H1 (cell line): ENCODE data around the gene UBTD1. TPM values are rescaled to one million over a fixed set of nuclear protein-coding genes. Genes with fewer than 3 reads are reported as not detected.

Source experiments
- CTCF ChIA-PET: fragments of 300-600 bp; sonication (Branson Sonifier 250); formaldehyde crosslinking; loops from one replicate; lab custom pipeline; 2021; ENCODE audit not compliant: partially characterized antibody; lab: Charles Lee
- POLR2A ChIA-PET: fragments of 300-600 bp; sonication (Branson Sonifier 250); formaldehyde crosslinking; loops from one replicate; lab custom pipeline; 2021; ENCODE audit warnings: inconsistent platforms; ENCODE audit not compliant: partially characterized antibody; lab: Charles Lee
- DNase-seq, 2 experiments: peaks; one replicate each; pipeline versions ENCODE4 v3.0.0 to v3.0.0-alpha.2; 2010 to 2022; ENCODE audit warnings: low spot score in 2 of 2, low read depth in 1 of 2, mixed read lengths in 1 of 2
- FAIRE-seq: peaks from 2 replicates; lab custom pipeline; 2011; peaks lifted over from hg19 to GRCh38; lab: Jason Lieb, UNC
- H2AFZ ChIP-seq: 2 replicates; pipeline ENCODE4 v1.8.1; 2012; ENCODE audit warnings: low read length, inconsistent platforms
- H2AK5ac ChIP-seq: 2 replicates; pipeline ENCODE4 v1.6.1; 2013; ENCODE audit warnings: low read depth, low read length
- H2BK120ac ChIP-seq: replicated peaks from 2 replicates; pipeline ENCODE3; 2013; ENCODE audit warnings: low read depth, low read length, inconsistent platforms
- H2BK12ac ChIP-seq: 2 replicates; pipeline ENCODE4 v1.6.1; 2013; ENCODE audit warnings: low read depth, low read length
- H2BK15ac ChIP-seq: 2 replicates; pipeline ENCODE4 v1.6.1; 2013; ENCODE audit warnings: low read length
- H2BK20ac ChIP-seq: 2 replicates; pipeline ENCODE4 v1.6.1; 2013; ENCODE audit warnings: low read length
- H2BK5ac ChIP-seq: 2 replicates; pipeline ENCODE4 v1.6.1; 2013; ENCODE audit warnings: low read depth, low read length
- H3K14ac ChIP-seq: 2 replicates; pipeline ENCODE4 v1.6.1; 2013; ENCODE audit warnings: inconsistent platforms; ENCODE audit not compliant: insufficient read length
- H3K18ac ChIP-seq: 2 replicates; pipeline ENCODE4 v1.6.1; 2013; ENCODE audit warnings: low read length; ENCODE audit errors: extremely low read depth
- H3K23ac ChIP-seq: 2 replicates; pipeline ENCODE4 v1.6.1; 2013; ENCODE audit warnings: inconsistent platforms; ENCODE audit not compliant: insufficient read length
- H3K23me2 ChIP-seq: 2 replicates; pipeline ENCODE4 v1.6.1; 2013; ENCODE audit warnings: low read depth, low read length
- H3K27ac ChIP-seq: 2 replicates; pipeline ENCODE4 v1.6.1; 2011; ENCODE audit warnings: low read depth, low read length, inconsistent platforms
- H3K27me3 ChIP-seq, 4 experiments: replicated peaks in 1 of 4; 1 replicate in 1 of 4; 2 replicates in 3 of 4; pipeline versions ENCODE4 v1.6.1 to v1.8.1; 2011 to 2013; ENCODE audit warnings: low read length in 3 of 4, mild to moderate bottlenecking in 3 of 4, inconsistent platforms in 2 of 4, mixed read lengths in 2 of 4, moderate library complexity in 1 of 4; ENCODE audit not compliant: control insufficient read depth in 3 of 4, insufficient read depth in 3 of 4; ENCODE audit errors: extremely low read depth in 1 of 4
- H3K36me3 ChIP-seq, 4 experiments: 2 replicates each; pipeline versions ENCODE4 v1.6.1 to v1.8.1; 2011 to 2013; ENCODE audit warnings: mild to moderate bottlenecking in 4 of 4, low read length in 3 of 4, moderate library complexity in 2 of 4, control low read depth in 1 of 4, inconsistent platforms in 1 of 4; ENCODE audit not compliant: insufficient read depth in 4 of 4, control insufficient read depth in 2 of 4
- H3K4ac ChIP-seq: replicated peaks from 2 replicates; pipeline ENCODE3; 2013; ENCODE audit warnings: low read length, low read depth, mixed read lengths, inconsistent platforms; ENCODE audit not compliant: insufficient read length
- H3K4me1 ChIP-seq, 4 experiments: replicated peaks in 1 of 4; 1 replicate in 1 of 4; 2 replicates in 3 of 4; pipeline versions ENCODE4 v1.6.1 to v1.8.1; 2011 to 2013; ENCODE audit warnings: low read length in 3 of 4, inconsistent platforms in 2 of 4, mixed read lengths in 1 of 4; ENCODE audit not compliant: insufficient read depth in 4 of 4, control insufficient read depth in 3 of 4
- H3K4me2 ChIP-seq, 2 experiments: 2 replicates each; pipeline versions ENCODE4 v1.6.1 to v1.8.1; 2011 to 2013; ENCODE audit warnings: low read depth in 2 of 2, low read length in 2 of 2, control low read depth in 1 of 2, inconsistent platforms in 1 of 2, mild to moderate bottlenecking in 1 of 2; ENCODE audit not compliant: insufficient read depth in 1 of 2
- H3K4me3 ChIP-seq, 4 experiments: fragments of 200-600, 300-600 bp in 1 of 4; sonication (generic), shearing (Covaris generic), sonication (Bioruptor Twin) in 1 of 4; 2 replicates each; pipeline versions ENCODE4 v1.5.1 to v1.8.1; 2011 to 2016; ENCODE audit warnings: low read length in 4 of 4, low read depth in 3 of 4, control low read depth in 2 of 4, inconsistent platforms in 2 of 4, mild to moderate bottlenecking in 2 of 4, mixed read lengths in 1 of 4, moderate library complexity in 1 of 4; ENCODE audit not compliant: insufficient read depth in 2 of 4; ENCODE audit errors: extremely low read depth in 1 of 4
- H3K56ac ChIP-seq: replicated peaks from 2 replicates; pipeline ENCODE3; 2013; ENCODE audit warnings: low read depth, mild to moderate bottlenecking, mixed read lengths, low read length, inconsistent platforms; ENCODE audit not compliant: insufficient read length
- H3K79me1 ChIP-seq: 2 replicates; pipeline ENCODE4 v1.6.1; 2013; ENCODE audit warnings: low read depth, low read length, control low read depth
- H3K79me2 ChIP-seq, 2 experiments: 2 replicates each; pipeline versions ENCODE4 v1.6.1 to v1.8.1; 2012 to 2013; ENCODE audit warnings: low read length in 2 of 2, mild to moderate bottlenecking in 2 of 2, inconsistent platforms in 1 of 2; ENCODE audit not compliant: insufficient read depth in 2 of 2, control insufficient read depth in 1 of 2
- H3K9ac ChIP-seq, 4 experiments: replicated peaks in 1 of 4; 1 replicate in 1 of 4; 2 replicates in 3 of 4; pipeline versions ENCODE4 v1.6.1 to v1.8.1; 2011 to 2013; ENCODE audit warnings: low read depth in 3 of 4, low read length in 3 of 4, control low read depth in 2 of 4, mild to moderate bottlenecking in 2 of 4, moderate library complexity in 2 of 4, inconsistent platforms in 1 of 4; ENCODE audit errors: extremely low read depth in 1 of 4
- H3K9me3 ChIP-seq, 2 experiments: 2 replicates each; pipeline versions ENCODE4 v1.6.1 to v1.8.1; 2012 to 2013; ENCODE audit warnings: mild to moderate bottlenecking in 2 of 2, moderate library complexity in 2 of 2, control low read depth in 1 of 2, inconsistent platforms in 1 of 2, low read depth in 1 of 2, low read length in 1 of 2, mixed read lengths in 1 of 2; ENCODE audit not compliant: insufficient read depth in 2 of 2
- H4K20me1 ChIP-seq, 2 experiments: replicated peaks in 1 of 2; 2 replicates each; pipeline versions ENCODE3 to v1.8.1; 2011 to 2013; ENCODE audit warnings: inconsistent platforms in 2 of 2, low read length in 2 of 2, mild to moderate bottlenecking in 1 of 2; ENCODE audit not compliant: insufficient read depth in 2 of 2, control insufficient read depth in 1 of 2
- H4K5ac ChIP-seq: 2 replicates; pipeline ENCODE4 v1.6.1; 2013; ENCODE audit warnings: low read length, low read depth, mixed read lengths, inconsistent platforms; ENCODE audit not compliant: insufficient read length
- H4K8ac ChIP-seq: 2 replicates; pipeline ENCODE4 v1.8.0; 2013; ENCODE audit warnings: mild to moderate bottlenecking, moderate library complexity, low read length, inconsistent platforms; ENCODE audit not compliant: insufficient read depth; ENCODE audit errors: extremely low read depth
- H4K91ac ChIP-seq: replicated peaks from 2 replicates; pipeline ENCODE3; 2013; ENCODE audit warnings: low read length, mixed read lengths, inconsistent platforms; ENCODE audit not compliant: insufficient read length
- BRCA1 ChIP-seq: IDR thresholded peaks from 2 replicates; pipeline ENCODE4 v1.6.1; 2012; ENCODE audit warnings: low read depth, low read length, improper control_type of control experiment
- CHD1 ChIP-seq: IDR thresholded peaks from 2 replicates; pipeline ENCODE4 v1.6.1; 2012; ENCODE audit warnings: low read depth, low read length, improper control_type of control experiment
- CHD2 ChIP-seq: IDR thresholded peaks from 2 replicates; pipeline ENCODE4 v1.6.1; 2012; ENCODE audit warnings: low read length, improper control_type of control experiment
- CTBP2 ChIP-seq: IDR thresholded peaks from 2 replicates; pipeline ENCODE4 v1.7.0; 2011; ENCODE audit warnings: borderline replicate concordance, mild to moderate bottlenecking, moderate library complexity, mixed read lengths, low read length; ENCODE audit not compliant: insufficient read depth, insufficient read length
- EGR1 ChIP-seq: IDR thresholded peaks from 2 replicates; pipeline ENCODE4 v1.6.1; 2011; ENCODE audit warnings: low read depth, low read length, borderline replicate concordance
- FOSL1 ChIP-seq: IDR thresholded peaks from 2 replicates; pipeline ENCODE4 v1.6.1; 2011; ENCODE audit warnings: mild to moderate bottlenecking, low read depth, low read length, moderate library complexity; ENCODE audit not compliant: insufficient read depth
- KDM4A ChIP-seq: IDR thresholded peaks from one replicate; pipeline ENCODE4 v1.7.1; 2012; ENCODE audit warnings: low read depth, mild to moderate bottlenecking, moderate library complexity, low read length, inconsistent platforms; ENCODE audit not compliant: severe bottlenecking
- POLR2AphosphoS5 ChIP-seq: IDR thresholded peaks from 2 replicates; pipeline ENCODE4 v1.6.1; 2011; ENCODE audit warnings: low read depth, low read length
- POU5F1 ChIP-seq: IDR thresholded peaks from 2 replicates; pipeline ENCODE4 v1.6.1; 2011; ENCODE audit warnings: low read depth, mild to moderate bottlenecking, low read length, moderate library complexity
- SRF ChIP-seq: IDR thresholded peaks from 2 replicates; pipeline ENCODE4 v1.6.1; 2011; ENCODE audit warnings: mild to moderate bottlenecking, low read depth, low read length, moderate library complexity
- TAF1 ChIP-seq: IDR thresholded peaks from 2 replicates; pipeline ENCODE4 v1.6.1; 2011; ENCODE audit warnings: mild to moderate bottlenecking, low read depth, low read length
- TBP ChIP-seq: IDR thresholded peaks from 2 replicates; pipeline ENCODE4 v1.6.1; 2011; ENCODE audit warnings: low read depth, low read length, improper control_type of control experiment
- WGBS, 2 experiments: shearing (Covaris generic) in 1 of 2; methylation state at CpG; one replicate each; pipeline versions ENCODE4 v1.1.6 to v1.1.7; 2013 to 2015; ENCODE audit warnings: low lambda C conversion rate in 2 of 2, mixed read lengths in 2 of 2, inconsistent platforms in 1 of 2, low coverage in 1 of 2, missing lambda C conversion rate in 1 of 2; ENCODE audit not compliant: insufficient replicate concordance in 2 of 2, insufficient coverage in 1 of 2, insufficient read length in 1 of 2; ENCODE audit errors: extremely low coverage in 1 of 2, missing lambda C conversion rate in 1 of 2; 5-methylcytosine and 5-hydroxymethylcytosine counted together
- polyA plus RNA-seq, 7 experiments: library from polyadenylated mRNA; depleted of rRNA in 3 of 7; stranded (reverse) in 5 of 7; unstranded in 2 of 7; fragments of >200 nt in 5 of 7; fragments of 200-250 nt in 2 of 7; gene quantifications; 1 replicate in 5 of 7; 2 replicates in 1 of 7; 4 replicates in 1 of 7; pipeline versions ENCODE4 v1.2.1 to v1.2.3, GENCODE V29; 2011 to 2013; ENCODE audit warnings: missing spikeins in 2 of 7, mixed read lengths in 2 of 7
- total RNA-seq: library from RNA; stranded (reverse); fragmentation: NEBNext Ultra II Directional; extraction: Animal tissue kit (Norgen Biotek cat#: 25700); gene quantifications from 2 replicates; pipeline ENCODE4 v1.2.1, GENCODE V29; 2021
- TF ChIP-seq, protein P1 (sequence below): IDR thresholded peaks from 2 replicates; pipeline ENCODE4 v1.6.1; 2011; ENCODE audit warnings: low read length, improper control_type of control experiment

UBTD1 gene
- total and polyA plus RNA-seq, 2 of the 8 experiments (the other 6 are each of a cell fraction or from before 2014, with no cell fraction given), result 22.3 to 36.2 TPM

DNA sequence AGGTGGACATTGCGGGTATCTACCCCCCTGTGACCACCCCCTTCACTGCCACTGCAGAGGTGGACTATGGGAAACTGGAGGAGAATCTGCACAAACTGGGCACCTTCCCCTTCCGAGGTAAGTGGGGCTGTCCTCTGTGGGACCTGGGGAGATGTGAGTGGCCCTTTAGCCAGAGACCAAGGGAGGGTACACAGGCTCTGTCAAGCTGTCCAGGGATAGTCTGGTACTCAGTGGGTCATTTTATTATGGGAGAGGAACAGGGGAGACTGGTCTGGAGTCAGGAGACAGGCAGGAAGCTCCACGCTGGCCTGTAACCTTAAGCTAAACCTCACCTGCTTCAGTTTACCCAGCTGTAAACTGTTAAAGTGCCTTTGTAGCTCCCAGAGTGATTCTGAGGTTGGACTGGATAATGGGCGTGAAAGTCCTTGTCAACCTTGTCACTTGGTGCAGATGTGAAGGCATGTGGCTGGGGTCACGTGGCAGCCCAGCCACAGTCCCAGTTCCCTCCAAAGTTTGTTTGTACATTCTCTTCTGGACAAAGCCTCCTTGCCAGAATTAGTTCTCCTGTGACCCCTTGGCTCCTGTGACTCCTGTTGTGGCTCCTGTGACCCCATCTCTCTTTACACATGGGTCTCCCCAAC, 86.2 kb downstream of the UBTD1 start:
- Histone ChIP-seq H3K4me2 (no peak overlapping the region), H3K9ac (no peak overlapping the region; a peak in 1 of 7 replicates), H2BK15ac (no peak overlapping the region), H4K8ac (no peak overlapping the region), H3K36me3 (no peaks in the 10 kb centered on the region), H3K79me2 (no peaks in the 10 kb centered on the region), H4K91ac (no peak overlapping the region), H3K14ac (no peak overlapping the region), H3K23ac (no peak overlapping the region), H3K9me3 (no peaks in the 10 kb centered on the region), H4K20me1 (no peaks in the 10 kb centered on the region), H4K5ac (no peak overlapping the region), H3K79me1 (no peaks in the 10 kb centered on the region), H2BK5ac (no peak overlapping the region), H2AFZ (no peak overlapping the region), H3K18ac (no peak overlapping the region), H3K56ac (no peak overlapping the region), H2BK120ac (no peak overlapping the region), H3K27me3 (no peaks in the 10 kb centered on the region), H3K27ac (no peak overlapping the region), H2BK20ac (no peak overlapping the region), H2BK12ac (no peak overlapping the region), H2AK5ac (no peak overlapping the region), H3K23me2 (no peaks in the 10 kb centered on the region), H3K4me3 (no peak overlapping the region), H3K4me1 (peaks cover 0 to 6% (median 2%) of the 10 kb centered on the region in 4 experiments; a peak in 2 of 7 replicates), H3K4ac (no peak overlapping the region)
- FAIRE-seq (no peak), DNase-seq (no peak)
- ChIA-PET POLR2A (interaction anchor here (0.9 to 2.1 kb wide), 2 partner anchors 9 to 39 kb away, joined by 3 to 6 read pairs; no protein-coding TSS in a partner anchor), CTCF (interaction anchor here (1.0 to 9.5 kb wide), 10 partner anchors 11 to 190 kb away, joined by 3 to 108 read pairs (median 4); partner anchors contain the start of gene ANKRD2)
- WGBS, 2 experiments, result 93% methylated on average over 5 of the region's 5 CpGs; no CpG with 5 or more reads in 1 of the 2 experiments
- no peak for TF ChIP-seq FOSL1
- no peak for TF ChIP-seq CHD2
- TF ChIP-seq TAF1, result no peak
- TF ChIP-seq CHD1, result no peak
- TF ChIP-seq, protein P1, sequence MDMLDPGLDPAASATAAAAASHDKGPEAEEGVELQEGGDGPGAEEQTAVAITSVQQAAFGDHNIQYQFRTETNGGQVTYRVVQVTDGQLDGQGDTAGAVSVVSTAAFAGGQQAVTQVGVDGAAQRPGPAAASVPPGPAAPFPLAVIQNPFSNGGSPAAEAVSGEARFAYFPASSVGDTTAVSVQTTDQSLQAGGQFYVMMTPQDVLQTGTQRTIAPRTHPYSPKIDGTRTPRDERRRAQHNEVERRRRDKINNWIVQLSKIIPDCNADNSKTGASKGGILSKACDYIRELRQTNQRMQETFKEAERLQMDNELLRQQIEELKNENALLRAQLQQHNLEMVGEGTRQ, result no peak
- TF ChIP-seq CTBP2, result no peak
- no peak for TF ChIP-seq BRCA1
- no peak for TF ChIP-seq EGR1
- no peak for TF ChIP-seq POU5F1
- TF ChIP-seq TBP, result no peak
- TF ChIP-seq POLR2AphosphoS5, result no peak
- no peak for TF ChIP-seq KDM4A
- TF ChIP-seq SRF, result no peak
